HG03135 (cell line): ENCODE data around the gene IRX4.
"Not testable (repeated sequence)": the region's sequence is repeated elsewhere in the genome, so short reads cannot be mapped to it uniquely, and the experiment has no call there.

Experiments used
- ATAC-seq: cut with Tn5 transposase; IDR thresholded peaks from one replicate; pipeline ENCODE4 v1.9.1; 2021; ENCODE audit warnings: mild to moderate bottlenecking, moderate library complexity; ENCODE audit not compliant: unreplicated experiment

The IRX4 gene

GRCh38 chr5:1879292-1880263 lies 3.1 kb downstream of the IRX4 start:
- no peak for ATAC-seq

- no peak for ATAC-seq
Observed at GRCh38 chr5:1878050-1878849, 4.5 kb downstream of the IRX4 start.

- no peak for ATAC-seq
Observed at GRCh38 chr5:1877103-1878049, 5.3 kb downstream of the IRX4 start.

- ATAC-seq, result no peak
Observed at GRCh38 chr5:1876660-1877064, 6.1 kb downstream of the IRX4 start.

GRCh38 chr5:1875843-1876659 lies 6.7 kb downstream of the IRX4 start:
- ATAC-seq, result no peak

GRCh38 chr5:1875281-1875842 lies 7.4 kb downstream of the IRX4 start:
- no peak for ATAC-seq

- no peak for ATAC-seq
Observed at GRCh38 chr5:1874771-1875220, 7.9 kb downstream of the IRX4 start.

- no peak for ATAC-seq
Observed at GRCh38 chr5:1874348-1874747, 8.4 kb downstream of the IRX4 start.

GRCh38 chr5:1873243-1873959 lies 9.3 kb downstream of the IRX4 start:
- ATAC-seq, result no peak

GRCh38 chr5:1871441-1871840 lies 11.3 kb downstream of the IRX4 start:
- ATAC-seq, result no peak

- ATAC-seq, result not testable (repeated sequence)
Observed at GRCh38 chr5:1870435-1871272, 12.1 kb downstream of the IRX4 start.

GRCh38 chr5:1868886-1869475 lies 13.7 kb downstream of the IRX4 start:
- ATAC-seq, result no peak

- ATAC-seq, result no peak
Observed at GRCh38 chr5:1867815-1868143, 14.9 kb downstream of the IRX4 start.

- no peak for ATAC-seq
Observed at GRCh38 chr5:1867114-1867814, 15.5 kb downstream of the IRX4 start.

- ATAC-seq, result no peak
Observed at GRCh38 chr5:1865948-1866347, 16.8 kb downstream of the IRX4 start.

GRCh38 chr5:1865486-1865885 lies 17.2 kb downstream of the IRX4 start:
- no peak for ATAC-seq

- ATAC-seq, result no peak
Observed at GRCh38 chr5:1864896-1865440, 17.8 kb downstream of the IRX4 start.
